Ishikawa (cell line): ENCODE measurements around the gene STAT2.

ENCODE experiments used
- CEBPB ChIP-seq: IDR thresholded peaks from 2 replicates; pipeline ENCODE4 v1.6.1; 2012
- CREB1 ChIP-seq: IDR thresholded peaks from 2 replicates; pipeline ENCODE4 v1.6.1; 2012; ENCODE audit warnings: low read depth
- EP300 ChIP-seq: IDR thresholded peaks from 2 replicates; pipeline ENCODE4 v1.6.1; 2012; ENCODE audit warnings: borderline replicate concordance
- FOXM1 ChIP-seq: IDR thresholded peaks from 2 replicates; pipeline ENCODE4 v1.6.1; 2012; ENCODE audit warnings: low read depth, borderline replicate concordance
- MAX ChIP-seq: IDR thresholded peaks from 2 replicates; pipeline ENCODE4 v1.6.1; 2012
- RAD21 ChIP-seq: IDR thresholded peaks from 2 replicates; pipeline ENCODE4 v1.6.1; 2012; ENCODE audit warnings: low read depth
- REST ChIP-seq: IDR thresholded peaks from 2 replicates; pipeline ENCODE4 v1.6.1; 2012; ENCODE audit warnings: low read depth, mild to moderate bottlenecking
- TCF12 ChIP-seq: IDR thresholded peaks from 2 replicates; pipeline ENCODE4 v1.6.1; 2012; ENCODE audit warnings: low read depth
- USF1 ChIP-seq: IDR thresholded peaks from 2 replicates; pipeline ENCODE4 v1.6.1; 2012
- YY1 ChIP-seq: IDR thresholded peaks from 2 replicates; pipeline ENCODE4 v1.6.1; 2012; ENCODE audit warnings: low read depth

GRCh38 chr12:56326126-56326525 is 33.8 kb downstream of the STAT2 start:
- TF ChIP-seq REST, result no peak
- no peak for TF ChIP-seq CEBPB
- TF ChIP-seq MAX, result no peak
- no peak for TF ChIP-seq YY1
- TF ChIP-seq FOXM1, result no peak
- TF ChIP-seq CREB1, result no peak
- no peak for TF ChIP-seq USF1
- no peak for TF ChIP-seq EP300
- TF ChIP-seq TCF12, result no peak
- no peak for TF ChIP-seq RAD21
